HCT116 (cell line): Measurements from ENCODE around the gene PKMYT1. TPM values are rescaled to one million over a fixed set of nuclear protein-coding genes. Genes with fewer than 3 reads are reported as not detected.

Experiments used
- ELF1 ChIP-seq: IDR thresholded peaks from 2 replicates; pipeline ENCODE4 v1.6.1; 2012; ENCODE audit warnings: low read depth, borderline replicate concordance
- EZH2 ChIP-seq: fragments of 200-600 bp; sonication (generic); IDR thresholded peaks from 2 replicates; pipeline ENCODE4 v1.6.1; 2017; ENCODE audit warnings: antibody characterized with exemption, mixed run types
- FOSL1 ChIP-seq: IDR thresholded peaks from 2 replicates; pipeline ENCODE4 v1.6.1; 2012; ENCODE audit warnings: low read depth
- JUND ChIP-seq: IDR thresholded peaks from 2 replicates; pipeline ENCODE4 v1.6.1; 2012
- SIN3A ChIP-seq: IDR thresholded peaks from 2 replicates; pipeline ENCODE4 v1.6.1; 2012; ENCODE audit warnings: low read depth
- TCF7L2 ChIP-seq: IDR thresholded peaks from 2 replicates; pipeline ENCODE4 v1.7.0; 2011; ENCODE audit warnings: borderline replicate concordance, inconsistent platforms; ENCODE audit not compliant: insufficient read depth, insufficient read length; ENCODE audit errors: extremely low read depth
- ZFX ChIP-seq: fragments of 450-650 bp; IDR thresholded peaks from 2 replicates; pipeline ENCODE4 v1.6.1; 2017
- ZNF274 ChIP-seq: fragments of 200-500 bp; sonication (Bioruptor generic); IDR thresholded peaks from 2 replicates; pipeline ENCODE4 v1.6.1; 2014; ENCODE audit warnings: mild to moderate bottlenecking, low read depth, low read length, inconsistent platforms
- total RNA-seq: library from RNA; stranded (reverse); gene quantifications from one replicate; pipeline ENCODE4 v1.2.1, GENCODE V29; 2021; ENCODE audit not compliant: unreplicated experiment
- TF ChIP-seq, protein P1 (sequence below), 3 experiments: fragments of 200-600 bp in 1 of 3; sonication (generic) in 1 of 3; IDR thresholded peaks in 2 of 3; conservative IDR thresholded peaks in 1 of 3; 2 replicates each; pipeline ENCODE4 v1.5.1; 2012 to 2017; ENCODE audit warnings: low read depth in 2 of 3, low read length in 2 of 3, antibody characterized with exemption in 1 of 3, borderline replicate concordance in 1 of 3, control low read depth in 1 of 3, mild to moderate bottlenecking in 1 of 3, mixed read lengths in 1 of 3, mixed run types in 1 of 3, moderate library complexity in 1 of 3; ENCODE audit not compliant: insufficient read depth in 1 of 3
- TF ChIP-seq, protein P2 (sequence below): IDR thresholded peaks from 2 replicates; pipeline ENCODE4 v1.6.1; 2012; ENCODE audit warnings: low read depth

Gene PKMYT1
- total RNA-seq, 1 experiment from 2014 or later = 104 TPM

DNA sequence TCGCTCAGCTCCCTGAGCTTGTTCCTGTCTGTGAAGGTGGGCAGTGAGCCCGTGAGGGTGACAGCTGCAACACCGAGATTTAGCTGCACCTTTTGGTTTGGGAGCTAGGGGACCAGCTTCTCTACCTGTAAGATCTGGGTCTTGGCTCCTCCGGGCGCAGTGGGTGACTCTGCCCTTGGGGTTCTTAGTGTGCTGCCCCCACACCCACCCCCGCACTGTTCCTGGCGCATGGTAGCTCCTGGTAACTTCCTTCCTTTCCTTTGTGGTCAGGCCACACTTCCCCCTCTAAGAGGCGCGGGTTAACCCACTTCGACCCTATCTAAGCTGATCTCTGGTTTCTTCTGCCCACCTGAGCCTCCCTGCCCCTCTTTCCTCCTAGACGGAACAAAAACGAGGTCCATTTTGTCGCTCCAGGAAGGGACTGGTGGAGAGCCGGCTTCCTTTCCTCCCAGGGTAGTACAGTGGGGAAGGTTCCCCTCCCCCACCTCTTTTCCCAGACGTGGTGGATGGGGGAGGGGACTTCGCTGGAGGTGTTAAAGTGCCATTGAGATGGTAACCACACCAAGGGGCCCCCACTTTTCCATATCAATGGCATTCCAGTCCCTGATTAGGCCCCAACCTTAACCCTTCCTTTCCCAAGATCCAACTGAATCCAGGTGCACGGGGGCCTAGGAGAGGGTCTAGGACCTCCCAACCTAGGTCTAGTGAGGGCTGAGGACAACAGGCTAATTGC is 27.9 kb upstream of the PKMYT1 start (continued):
- TF ChIP-seq, protein P1, sequence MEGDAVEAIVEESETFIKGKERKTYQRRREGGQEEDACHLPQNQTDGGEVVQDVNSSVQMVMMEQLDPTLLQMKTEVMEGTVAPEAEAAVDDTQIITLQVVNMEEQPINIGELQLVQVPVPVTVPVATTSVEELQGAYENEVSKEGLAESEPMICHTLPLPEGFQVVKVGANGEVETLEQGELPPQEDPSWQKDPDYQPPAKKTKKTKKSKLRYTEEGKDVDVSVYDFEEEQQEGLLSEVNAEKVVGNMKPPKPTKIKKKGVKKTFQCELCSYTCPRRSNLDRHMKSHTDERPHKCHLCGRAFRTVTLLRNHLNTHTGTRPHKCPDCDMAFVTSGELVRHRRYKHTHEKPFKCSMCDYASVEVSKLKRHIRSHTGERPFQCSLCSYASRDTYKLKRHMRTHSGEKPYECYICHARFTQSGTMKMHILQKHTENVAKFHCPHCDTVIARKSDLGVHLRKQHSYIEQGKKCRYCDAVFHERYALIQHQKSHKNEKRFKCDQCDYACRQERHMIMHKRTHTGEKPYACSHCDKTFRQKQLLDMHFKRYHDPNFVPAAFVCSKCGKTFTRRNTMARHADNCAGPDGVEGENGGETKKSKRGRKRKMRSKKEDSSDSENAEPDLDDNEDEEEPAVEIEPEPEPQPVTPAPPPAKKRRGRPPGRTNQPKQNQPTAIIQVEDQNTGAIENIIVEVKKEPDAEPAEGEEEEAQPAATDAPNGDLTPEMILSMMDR (IDR thresholded peaks at IDR 0.05 in 2 of 3, conservative IDR thresholded peaks at IDR 0.05 in 1 of 3; ENCODE audit: borderline replicate concordance in 1 of 3, insufficient read depth in 1 of 3, low read depth in 2 of 3, low read length in 2 of 3) = no peak
- TF ChIP-seq ELF1 = no peak
- no peak for TF ChIP-seq JUND
- no peak for TF ChIP-seq ZFX
- TF ChIP-seq, protein P2, sequence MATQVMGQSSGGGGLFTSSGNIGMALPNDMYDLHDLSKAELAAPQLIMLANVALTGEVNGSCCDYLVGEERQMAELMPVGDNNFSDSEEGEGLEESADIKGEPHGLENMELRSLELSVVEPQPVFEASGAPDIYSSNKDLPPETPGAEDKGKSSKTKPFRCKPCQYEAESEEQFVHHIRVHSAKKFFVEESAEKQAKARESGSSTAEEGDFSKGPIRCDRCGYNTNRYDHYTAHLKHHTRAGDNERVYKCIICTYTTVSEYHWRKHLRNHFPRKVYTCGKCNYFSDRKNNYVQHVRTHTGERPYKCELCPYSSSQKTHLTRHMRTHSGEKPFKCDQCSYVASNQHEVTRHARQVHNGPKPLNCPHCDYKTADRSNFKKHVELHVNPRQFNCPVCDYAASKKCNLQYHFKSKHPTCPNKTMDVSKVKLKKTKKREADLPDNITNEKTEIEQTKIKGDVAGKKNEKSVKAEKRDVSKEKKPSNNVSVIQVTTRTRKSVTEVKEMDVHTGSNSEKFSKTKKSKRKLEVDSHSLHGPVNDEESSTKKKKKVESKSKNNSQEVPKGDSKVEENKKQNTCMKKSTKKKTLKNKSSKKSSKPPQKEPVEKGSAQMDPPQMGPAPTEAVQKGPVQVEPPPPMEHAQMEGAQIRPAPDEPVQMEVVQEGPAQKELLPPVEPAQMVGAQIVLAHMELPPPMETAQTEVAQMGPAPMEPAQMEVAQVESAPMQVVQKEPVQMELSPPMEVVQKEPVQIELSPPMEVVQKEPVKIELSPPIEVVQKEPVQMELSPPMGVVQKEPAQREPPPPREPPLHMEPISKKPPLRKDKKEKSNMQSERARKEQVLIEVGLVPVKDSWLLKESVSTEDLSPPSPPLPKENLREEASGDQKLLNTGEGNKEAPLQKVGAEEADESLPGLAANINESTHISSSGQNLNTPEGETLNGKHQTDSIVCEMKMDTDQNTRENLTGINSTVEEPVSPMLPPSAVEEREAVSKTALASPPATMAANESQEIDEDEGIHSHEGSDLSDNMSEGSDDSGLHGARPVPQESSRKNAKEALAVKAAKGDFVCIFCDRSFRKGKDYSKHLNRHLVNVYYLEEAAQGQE = no peak
- TF ChIP-seq EZH2 = no peak
- no peak for TF ChIP-seq TCF7L2
- no peak for TF ChIP-seq ZNF274
- no peak for TF ChIP-seq SIN3A
- TF ChIP-seq FOSL1 = no peak
